HEK293 (cell line): ENCODE results near the gene LIPA.
A peak's percentile ranks its signal among the peaks of the same experiment; 100 is the strongest.

ENCODE experiments used
- CTCF ChIA-PET: fragments of 350-600 bp; formaldehyde crosslinking; extraction: SDS; loops from one replicate; lab custom pipeline; 2021; ENCODE audit warnings: antibody characterized with exemption; lab: Yijun Ruan, JAX
- POLR2A ChIA-PET: fragments of 300-600 bp; formaldehyde crosslinking; extraction: SDS; loops from one replicate; lab custom pipeline; 2020; ENCODE audit warnings: antibody characterized with exemption, inconsistent platforms; lab: Yijun Ruan, JAX
- H3K27ac ChIP-seq: fragments of 200-500 bp; sonication (Bioruptor generic); 2 replicates; pipeline ENCODE4 v1.5.1; 2014; ENCODE audit warnings: low read depth, low read length, control low read depth, inconsistent platforms; ENCODE audit errors: extremely low read depth
- H3K36me3 ChIP-seq, 2 experiments: fragments of 200-500 bp in 1 of 2; sonication (Bioruptor generic) in 1 of 2; 1 replicate in 1 of 2; 2 replicates in 1 of 2; pipeline ENCODE4 v1.5.1; 2014 to 2017; ENCODE audit warnings: inconsistent platforms in 2 of 2, low read length in 2 of 2; ENCODE audit not compliant: control insufficient read depth in 2 of 2, insufficient read depth in 1 of 2
- H3K4me1 ChIP-seq: fragments of 200-500 bp; sonication (Bioruptor generic); 2 replicates; pipeline ENCODE4 v1.5.1; 2014; ENCODE audit warnings: mild to moderate bottlenecking, low read length, inconsistent platforms; ENCODE audit not compliant: control insufficient read depth, insufficient read depth
- H3K4me3 ChIP-seq: 2 replicates; pipeline ENCODE4 v1.5.1; 2011; ENCODE audit warnings: low read depth, mild to moderate bottlenecking, control low read depth, low read length, moderate library complexity
- H3K9me3 ChIP-seq: fragments of 200-500 bp; sonication (Bioruptor generic); 2 replicates; pipeline ENCODE4 v1.5.1; 2014; ENCODE audit warnings: low read depth, low read length, inconsistent platforms; ENCODE audit not compliant: control insufficient read depth, insufficient read depth
- FEZF1 ChIP-seq: fragments of 450-650 bp; formaldehyde crosslinking; IDR thresholded peaks from 2 replicates; pipeline ENCODE4 v1.5.1; 2016; ENCODE audit warnings: missing biosample characterization, missing genetic modification characterization
- MEIS1 ChIP-seq: sonication (generic); formaldehyde crosslinking; IDR thresholded peaks from 2 replicates; pipeline ENCODE4 v1.8.1; 2022; ENCODE audit warnings: missing genetic modification reagents, mild to moderate bottlenecking, borderline replicate concordance
- PRDM2 ChIP-seq: fragments of 450-650 bp; formaldehyde crosslinking; IDR thresholded peaks from 2 replicates; pipeline ENCODE4 v1.5.1; 2016; ENCODE audit warnings: missing biosample characterization, missing genetic modification characterization, borderline replicate concordance
- SETDB1 ChIP-seq: IDR thresholded peaks from one replicate; pipeline ENCODE4 v1.6.1; 2017; ENCODE audit warnings: mild to moderate bottlenecking, low read length, moderate library complexity, mixed read lengths; ENCODE audit not compliant: insufficient read length
- TCF7L2 ChIP-seq: IDR thresholded peaks from 2 replicates; pipeline ENCODE4 v1.6.1; 2011; ENCODE audit warnings: low read depth, mild to moderate bottlenecking, inconsistent platforms, low read length, moderate library complexity, borderline replicate concordance
- ZBTB17 ChIP-seq: fragments of 450-650 bp; formaldehyde crosslinking; IDR thresholded peaks from 2 replicates; pipeline ENCODE4 v1.5.1; 2016; ENCODE audit warnings: missing biosample characterization, missing genetic modification characterization
- ZBTB48 ChIP-seq: fragments of 450-650 bp; formaldehyde crosslinking; IDR thresholded peaks from 2 replicates; pipeline ENCODE4 v1.5.1; 2016; ENCODE audit warnings: missing biosample characterization, missing genetic modification characterization
- ZFP41 ChIP-seq: fragments of 450-650 bp; formaldehyde crosslinking; IDR thresholded peaks from 2 replicates; pipeline ENCODE4 v1.5.1; 2016; ENCODE audit warnings: missing biosample characterization, missing genetic modification characterization, borderline replicate concordance
- ZNF112 ChIP-seq: fragments of 450-650 bp; formaldehyde crosslinking; IDR thresholded peaks from 2 replicates; pipeline ENCODE4 v1.5.0; 2017; ENCODE audit warnings: missing biosample characterization, missing genetic modification characterization
- ZNF169 ChIP-seq: fragments of 450-650 bp; formaldehyde crosslinking; IDR thresholded peaks from 2 replicates; pipeline ENCODE4 v1.5.1; 2016; ENCODE audit warnings: missing biosample characterization, missing genetic modification characterization
- ZNF23 ChIP-seq: fragments of 450-650 bp; formaldehyde crosslinking; IDR thresholded peaks from 2 replicates; pipeline ENCODE4 v1.5.1; 2016; ENCODE audit warnings: missing biosample characterization, missing genetic modification characterization, borderline replicate concordance
- ZNF266 ChIP-seq: fragments of 450-650 bp; formaldehyde crosslinking; IDR thresholded peaks from 2 replicates; pipeline ENCODE4 v1.5.1; 2016; ENCODE audit warnings: missing biosample characterization, missing genetic modification characterization, low read depth
- ZNF280C ChIP-seq: fragments of 450-650 bp; formaldehyde crosslinking; IDR thresholded peaks from 2 replicates; pipeline ENCODE4 v1.5.1; 2016; ENCODE audit warnings: missing biosample characterization, missing genetic modification characterization
- ZNF48 ChIP-seq: fragments of 450-650 bp; formaldehyde crosslinking; IDR thresholded peaks from 2 replicates; pipeline ENCODE4 v1.5.1; 2016; ENCODE audit warnings: missing biosample characterization, missing genetic modification characterization
- ZNF513 ChIP-seq: fragments of 450-650 bp; IDR thresholded peaks from 2 replicates; pipeline ENCODE4 v1.5.1; 2018; ENCODE audit warnings: missing biosample characterization, missing genetic modification characterization
- ZNF830 ChIP-seq: fragments of 450-650 bp; IDR thresholded peaks from 2 replicates; pipeline ENCODE4 v1.5.0; 2018; ENCODE audit warnings: missing biosample characterization, missing genetic modification characterization, low read depth, mild to moderate bottlenecking, moderate library complexity
- ZNF837 ChIP-seq: fragments of 450-650 bp; formaldehyde crosslinking; IDR thresholded peaks from 2 replicates; pipeline ENCODE4 v1.5.1; 2016; ENCODE audit warnings: missing biosample characterization, missing genetic modification characterization

Gene LIPA

GRCh38 chr10:89242840-89243568 is 8.6 kb downstream of the LIPA start (continued):
- TF ChIP-seq ZNF112 (tag by site-specific recombination) = no peak
- no peak for TF ChIP-seq SETDB1
- no peak for TF ChIP-seq ZNF830 (tag by site-specific recombination)
- TF ChIP-seq ZNF513 (tag by site-specific recombination) = no peak
- TF ChIP-seq ZBTB48 = no peak
- no peak for TF ChIP-seq TCF7L2

- ChIA-PET POLR2A (no interaction called here), CTCF (interaction anchor here (0.5 to 1.7 kb wide), 4 partner anchors 25 to 1448 kb away, joined by 3 to 7 read pairs (median 4); no protein-coding TSS in a partner anchor)
- Histone ChIP-seq H3K9me3 (no peaks in the 10 kb centered on the region), H3K4me3 (no peak overlapping the region), H3K27ac (no peak overlapping the region), H3K4me1 (no peaks in the 10 kb centered on the region), H3K36me3 (peaks cover 0 to 10% of the 10 kb centered on the region in 2 experiments; a peak in 2 of 3 replicates)
- peak; percentile 92 for TF ChIP-seq FEZF1 (tag by site-specific recombination)
- TF ChIP-seq ZNF48 (tag by site-specific recombination) = no peak
- TF ChIP-seq ZBTB17 (tag by site-specific recombination) = 0 out of 2 replicates have a peak, but pooled peaks have one; percentile 7
These were observed 9.3 kb downstream of the LIPA start for GRCh38 chr10:89242345-89242684.

GRCh38 chr10:89241486-89242344 is 9.9 kb downstream of the LIPA start:
- TF ChIP-seq ZNF23 (tag by site-specific recombination) (no peak), ZBTB17 (tag by site-specific recombination) (peak; percentile 34; the same call in 1 of the 2 replicates)
- ChIA-PET CTCF (interaction anchor here (0.5 to 1.7 kb wide), 5 partner anchors 24 to 1448 kb away, joined by 3 to 4 read pairs (median 3); no protein-coding TSS in a partner anchor), POLR2A (no interaction called here)
- H3K27ac ChIP-seq = no peak overlapping the region
- H3K4me3 ChIP-seq = no peak overlapping the region
- peaks cover 0 to 10% of the 10 kb centered on the region in 2 experiments; a peak in 1 of 3 replicates for H3K36me3 ChIP-seq
- H3K4me1 ChIP-seq = no peaks in the 10 kb centered on the region
- H3K9me3 ChIP-seq = no peaks in the 10 kb centered on the region

GRCh38 chr10:89241026-89241425 is 10.5 kb downstream of the LIPA start:
- ChIA-PET POLR2A (no interaction called here), CTCF (interaction anchor here (0.6 to 0.7 kb wide), 2 partner anchors 227 to 304 kb away, joined by 3 read pairs; no protein-coding TSS in a partner anchor)
- no peaks in the 10 kb centered on the region for H3K4me1 ChIP-seq
- H3K4me3 ChIP-seq = no peak overlapping the region
- H3K9me3 ChIP-seq = no peaks in the 10 kb centered on the region
- H3K27ac ChIP-seq = no peak overlapping the region
- peaks cover 0 to 10% of the 10 kb centered on the region in 2 experiments; a peak in 1 of 3 replicates for H3K36me3 ChIP-seq
- TF ChIP-seq ZNF837 (tag by site-specific recombination) (no peak), PRDM2 (tag by site-specific recombination) (no peak), ZNF48 (tag by site-specific recombination) (no peak), ZNF169 (tag by site-specific recombination) (no peak), MEIS1 (CRISPR knock-in tag) (no peak), ZNF266 (tag by site-specific recombination) (no peak), ZFP41 (tag by site-specific recombination) (no peak), ZNF280C (no peak)
